GM21786 (cell line): ENCODE measurements around the gene SARDH.
"Not testable (repeated sequence)": the region's sequence is repeated elsewhere in the genome, so short reads cannot be mapped to it uniquely, and the experiment has no call there.

Source experiments
- ATAC-seq: cut with Tn5 transposase; IDR thresholded peaks from one replicate; pipeline ENCODE4 v1.9.1; 2021; ENCODE audit not compliant: unreplicated experiment

Gene SARDH

GRCh38 chr9:133759946-133760345 is 21.8 kb upstream of the SARDH start:
- ATAC-seq: no peak

DNA sequence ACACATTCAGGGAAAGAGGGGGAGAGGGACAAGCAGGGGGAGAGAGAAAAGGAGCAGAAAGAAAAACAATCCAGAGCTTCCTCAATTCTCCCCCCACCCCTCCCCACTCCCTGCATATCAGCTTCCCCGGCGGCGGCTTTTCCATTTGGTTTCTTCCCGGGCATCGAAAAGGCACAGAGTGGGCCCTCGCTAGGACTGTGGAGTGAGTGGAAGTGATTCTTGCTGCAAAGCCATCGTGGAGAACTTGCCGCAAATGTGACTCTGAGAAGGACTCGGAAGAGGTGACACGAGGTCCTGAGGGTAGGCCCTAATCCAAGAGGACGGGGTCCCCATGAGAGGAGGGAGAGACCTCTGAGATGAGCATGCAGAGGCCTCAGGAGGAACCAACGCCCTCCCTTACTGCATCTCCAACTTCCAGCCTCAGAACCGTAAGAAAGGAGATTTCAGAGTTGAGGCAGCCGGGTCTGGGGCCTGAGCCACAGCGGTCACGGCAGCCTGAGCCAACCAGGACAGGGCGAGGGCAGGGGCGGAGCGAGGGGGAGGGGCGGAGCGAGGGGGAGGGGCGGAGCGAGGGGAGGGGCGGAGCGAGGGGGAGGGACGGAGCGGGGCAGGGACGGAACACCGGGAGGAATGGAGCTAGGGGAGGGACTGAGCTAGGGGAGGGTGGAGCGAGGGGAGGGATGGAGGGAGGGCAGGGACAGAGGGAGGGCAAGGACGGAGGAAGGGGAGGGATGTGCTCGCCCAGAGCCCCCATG is 21.2 kb upstream of the SARDH start:
- ATAC-seq: no peak

DNA sequence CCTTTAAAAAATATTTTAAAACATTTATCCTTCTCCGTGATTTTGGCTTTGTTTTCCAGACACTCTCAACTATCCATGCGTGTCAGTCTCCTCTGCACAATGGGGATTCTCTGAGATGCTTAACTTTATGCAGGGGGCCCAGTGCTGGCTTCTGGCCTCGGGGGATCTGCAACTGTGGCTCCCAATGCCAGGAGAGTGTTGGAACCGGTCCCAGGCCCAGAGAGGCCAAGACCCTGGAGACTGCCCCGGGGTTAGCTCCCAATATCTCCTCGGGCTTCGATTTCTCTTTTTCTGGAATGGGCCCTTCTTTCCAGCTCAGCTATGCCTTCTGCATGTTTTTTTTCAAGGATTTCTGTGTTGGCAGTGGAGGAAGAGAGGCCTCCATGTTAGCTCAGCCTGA is 20.1 kb upstream of the SARDH start:
- ATAC-seq: no peak

- ATAC-seq: no peak
Measured at GRCh38 chr9:133754688-133755227, 16.6 kb upstream of the SARDH start.

- ATAC-seq: no peak
Measured at GRCh38 chr9:133754187-133754586, 16.0 kb upstream of the SARDH start.

DNA sequence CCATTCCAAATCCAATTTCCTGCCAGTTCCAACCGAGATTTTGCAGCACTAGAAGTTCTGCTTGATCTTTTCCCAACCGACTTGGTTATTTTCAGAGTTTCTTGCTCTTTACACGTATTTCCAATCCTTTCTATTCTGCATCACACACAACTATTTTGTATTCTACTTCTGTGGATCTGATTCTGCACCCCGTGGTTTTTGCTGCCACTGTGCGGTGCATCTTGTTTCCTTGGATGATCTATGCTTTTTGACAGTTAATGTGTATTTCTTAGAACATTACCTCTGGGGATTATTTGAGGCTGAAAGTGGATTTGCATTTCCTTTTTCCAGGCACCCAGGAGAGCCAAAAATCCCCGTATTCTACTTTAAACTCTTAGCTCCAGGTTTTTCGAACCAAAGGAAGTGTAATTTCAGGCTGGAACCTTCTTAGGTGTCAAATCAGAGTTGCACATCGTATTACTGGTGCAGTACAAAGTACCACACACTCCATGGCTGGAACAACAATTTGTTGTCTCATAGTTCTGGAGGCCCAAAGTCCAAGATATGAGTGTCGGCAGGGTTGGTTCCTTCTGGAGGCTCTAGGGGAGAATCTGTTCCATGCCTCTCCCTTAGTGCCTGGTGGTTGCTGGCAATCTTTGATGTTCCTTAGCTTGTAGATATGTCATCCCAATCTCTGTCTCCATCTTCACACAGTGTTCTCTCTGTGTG is 14.7 kb upstream of the SARDH start:
- no peak for ATAC-seq

- no peak for ATAC-seq
Measured at GRCh38 chr9:133750982-133751649, 13.0 kb upstream of the SARDH start.

DNA sequence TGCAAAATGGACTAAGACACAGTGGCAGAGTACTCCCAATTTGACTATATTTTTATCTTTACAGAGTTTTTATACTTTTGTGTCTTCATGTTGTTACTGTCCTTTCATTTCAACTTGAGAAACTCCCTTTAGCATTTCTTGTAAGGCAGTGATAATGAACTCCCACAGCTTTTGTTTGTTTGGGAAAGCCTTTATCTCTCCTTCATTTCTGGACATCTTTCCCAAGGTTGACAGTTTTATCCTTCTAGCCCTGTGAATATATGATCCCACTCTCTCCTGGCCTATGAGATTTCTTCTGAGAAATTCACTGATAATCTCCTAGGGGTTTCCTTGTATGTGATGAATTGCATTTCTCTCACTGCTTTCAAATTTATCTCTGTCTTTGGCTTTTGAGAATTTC is 9.2 kb upstream of the SARDH start:
- ATAC-seq: no peak

- not testable (repeated sequence) for ATAC-seq
Measured at GRCh38 chr9:133744528-133744927, 6.4 kb upstream of the SARDH start.

GRCh38 chr9:133742849-133743444 is 4.8 kb upstream of the SARDH start:
- ATAC-seq: no peak

- ATAC-seq: no peak
Measured at GRCh38 chr9:133742251-133742650, 4.1 kb upstream of the SARDH start.

GRCh38 chr9:133741716-133742115 is 3.6 kb upstream of the SARDH start:
- no peak for ATAC-seq

- ATAC-seq: no peak
Measured at GRCh38 chr9:133740911-133741310, 2.8 kb upstream of the SARDH start.

DNA sequence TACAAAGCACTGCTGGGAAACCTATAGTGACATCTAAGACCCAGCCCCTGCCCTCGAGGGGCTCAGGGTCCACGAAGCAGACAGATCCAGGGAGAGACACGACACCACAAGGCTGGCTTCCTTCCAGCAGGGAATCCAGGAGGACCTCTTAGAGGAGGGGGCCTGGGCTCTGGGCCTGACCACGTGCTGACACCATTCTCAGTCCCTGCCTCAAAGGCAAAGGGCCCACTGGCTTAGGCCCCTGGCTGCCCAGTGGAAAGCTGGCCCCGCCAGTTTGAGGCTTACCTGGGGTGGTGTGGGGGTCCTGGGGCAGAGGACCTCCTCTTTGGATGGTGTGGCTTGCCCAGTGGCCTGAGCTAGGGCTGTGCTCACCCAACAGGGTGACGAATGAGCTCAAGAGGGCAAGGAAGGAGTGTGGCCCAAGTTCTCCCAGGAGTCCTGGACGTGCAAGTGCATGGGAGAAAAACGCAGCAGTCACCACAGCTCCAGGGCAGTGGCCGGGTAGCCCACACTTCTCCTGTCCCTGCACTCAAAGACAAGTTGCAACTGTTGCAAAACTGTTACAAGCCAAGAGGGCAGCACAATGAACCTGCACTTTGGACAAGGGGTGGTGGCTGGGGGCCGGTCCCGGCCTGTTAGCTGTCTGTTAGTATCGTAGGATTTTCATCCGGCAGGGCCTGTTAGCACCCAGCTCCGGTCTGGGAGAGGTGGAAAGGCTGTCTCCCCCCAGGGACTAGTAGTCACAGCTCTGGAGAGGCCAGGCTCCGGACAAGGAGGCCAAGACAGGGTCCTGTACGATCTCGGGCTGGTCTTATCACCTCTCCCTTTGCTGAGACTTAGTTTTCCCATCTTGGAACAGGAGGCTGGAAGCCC is 1.5 kb upstream of the SARDH start:
- ATAC-seq: no peak

- no peak for ATAC-seq
Measured at GRCh38 chr9:133738640-133739225, 581 bp upstream of the SARDH start.

- no peak for ATAC-seq
Measured at GRCh38 chr9:133737071-133737773, 930 bp downstream of the SARDH start.

GRCh38 chr9:133735931-133736330 is 2.2 kb downstream of the SARDH start:
- no peak for ATAC-seq

DNA sequence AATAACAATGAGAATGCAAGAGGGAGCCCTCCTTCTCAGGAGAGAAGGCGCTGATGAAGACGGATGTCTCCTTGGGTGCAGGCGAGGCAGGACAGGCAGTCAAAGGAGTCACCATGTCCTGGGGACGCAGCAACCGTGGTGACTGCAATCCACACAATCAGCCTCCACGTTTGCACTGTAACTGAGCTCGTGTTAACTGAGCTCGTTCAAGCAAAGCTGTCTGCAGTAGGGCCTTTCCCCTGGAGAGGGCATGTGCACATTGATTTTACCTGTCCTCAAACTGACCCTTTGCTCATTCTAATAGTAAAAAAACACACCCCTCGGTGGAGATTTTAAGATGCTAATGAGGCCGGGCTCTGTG is 2.8 kb downstream of the SARDH start:
- ATAC-seq: no peak

DNA sequence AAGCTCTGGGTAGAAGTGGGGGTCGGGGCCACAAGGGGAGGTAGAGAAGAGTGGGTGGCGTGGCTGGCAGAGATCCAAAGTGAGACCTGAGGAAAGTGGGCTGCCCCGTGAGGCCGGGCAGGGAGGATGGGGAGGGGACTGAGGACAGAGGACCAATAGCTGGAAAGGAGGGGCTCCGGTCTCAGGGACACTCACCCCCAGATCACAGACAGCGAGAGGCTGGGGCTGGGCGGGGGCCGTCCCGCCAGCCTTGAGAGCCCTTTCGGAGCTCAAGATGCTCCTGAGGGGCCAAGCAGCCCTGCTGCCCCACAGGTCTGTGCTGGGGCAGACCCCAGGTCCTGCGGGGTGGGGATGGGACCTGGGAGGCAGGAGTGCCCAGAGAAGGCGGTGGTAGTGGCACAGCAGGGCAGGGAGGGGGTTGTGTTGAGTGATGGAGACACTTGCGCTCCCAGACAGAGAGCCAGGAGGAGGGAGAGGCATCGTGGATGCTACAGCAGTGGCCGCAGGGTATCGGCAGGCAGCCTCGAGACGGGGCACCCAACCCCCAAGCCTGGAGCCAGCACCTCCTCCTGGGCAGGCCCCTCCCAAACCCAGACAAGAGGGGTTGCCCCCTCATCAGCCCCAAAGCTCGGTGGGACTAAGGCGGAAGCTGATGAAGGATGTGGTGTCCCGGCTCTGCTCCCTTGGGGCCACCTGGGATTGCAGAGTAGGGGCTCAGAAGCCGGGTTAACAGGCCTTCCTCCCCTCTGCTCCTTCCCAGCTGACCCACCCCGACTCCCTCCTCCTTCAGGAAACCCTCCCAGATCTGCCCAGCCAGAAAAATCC is 3.4 kb downstream of the SARDH start:
- ATAC-seq: no peak
